Type B pancreatic cell (in vitro differentiated cells): ENCODE data around the gene NAT14. TPM values are rescaled to one million over a fixed set of nuclear protein-coding genes. Genes with fewer than 3 reads are reported as not detected.
A peak's percentile ranks its signal among the peaks of the same experiment; 100 is the strongest.

Source experiments
- DNase-seq: peaks from one replicate; pipeline ENCODE4 v3.0.0; 2021; ENCODE audit warnings: mixed read lengths; ENCODE audit not compliant: unreplicated experiment; ENCODE audit errors: extremely low spot score
- H3K27ac Mint-ChIP-seq: 2 replicates; pipeline ENCODE4 v1.8.0; 2021; ENCODE audit warnings: mild to moderate bottlenecking, mixed read lengths
- H3K27me3 Mint-ChIP-seq: 2 replicates; pipeline ENCODE4 v1.8.0; 2021; ENCODE audit warnings: mixed read lengths
- H3K36me3 Mint-ChIP-seq: 2 replicates; pipeline ENCODE4 v1.8.0; 2021; ENCODE audit warnings: mixed read lengths
- H3K4me1 Mint-ChIP-seq: one replicate; pipeline ENCODE4 v1.8.0; 2021; ENCODE audit warnings: mixed read lengths; ENCODE audit not compliant: unreplicated experiment
- H3K4me3 Mint-ChIP-seq: 2 replicates; pipeline ENCODE4 v1.8.0; 2021; ENCODE audit warnings: mild to moderate bottlenecking, mixed read lengths
- H3K9me3 Mint-ChIP-seq: 2 replicates; pipeline ENCODE4 v1.8.0; 2021; ENCODE audit warnings: mixed read lengths
- CTCF ChIP-seq: fragments of 200-600 bp; sonication (generic); conservative IDR thresholded peaks from 2 replicates; pipeline ENCODE4 v1.5.0; 2021; ENCODE audit warnings: antibody characterized with exemption, mild to moderate bottlenecking
- long read RNA-seq: library from polyadenylated mRNA; unstranded; transcript quantifications from one replicate; pipeline ENCODE4 v2.0.0, GENCODE V29; 2020
- total RNA-seq: library from RNA; stranded (reverse); gene quantifications from 2 replicates; pipeline ENCODE4 v1.2.1, GENCODE V29; 2021; ENCODE audit warnings: low replicate concordance

The NAT14 gene
- total RNA-seq, result 46.5 and 64.3 TPM in 2 replicates
- long read RNA-seq, partial matches to known transcripts, result 0 of 1 reads
- long read RNA-seq, other reads (novel, unspliced or antisense), result 1 of 1 reads

GRCh38 chr19:55484593-55485438 is at the start of gene NAT14:
Gene NAT14 (plus strand): TSS chr19:55485188. CDS start chr19:55485709, 521 bp downstream.
- Mint-ChIP-seq H3K4me1 (peaks cover 16% of the 10 kb centered on the region), H3K36me3 (no peaks in the 10 kb centered on the region), H3K27ac (peak within 1 kb of the TSS; percentile 86), H3K4me3 (peak within 1 kb of the TSS; percentile 87), H3K27me3 (no peaks in the 10 kb centered on the region), H3K9me3 (no peaks in the 10 kb centered on the region)
- DNase-seq, result peak; percentile 88
- no peak for TF ChIP-seq CTCF

- no peak for TF ChIP-seq CTCF
- Mint-ChIP-seq H3K36me3 (peaks cover 8% of the 10 kb centered on the region), H3K27me3 (peaks cover 45% of the 10 kb centered on the region), H3K27ac (no peak overlapping the region), H3K9me3 (no peaks in the 10 kb centered on the region), H3K4me1 (peaks cover 16% of the 10 kb centered on the region), H3K4me3 (no peak overlapping the region)
- DNase-seq, result no peak
Measured at GRCh38 chr19:55436847-55437246, 48.1 kb upstream of the NAT14 start.

GRCh38 chr19:55437410-55437809 is 47.6 kb upstream of the NAT14 start:
- Mint-ChIP-seq H3K4me3 (no peak overlapping the region), H3K9me3 (no peaks in the 10 kb centered on the region), H3K4me1 (peaks cover 16% of the 10 kb centered on the region), H3K27ac (no peak overlapping the region), H3K27me3 (peaks cover 49% of the 10 kb centered on the region), H3K36me3 (peaks cover 8% of the 10 kb centered on the region)
- no peak for DNase-seq
- TF ChIP-seq CTCF, result no peak

GRCh38 chr19:55439052-55439451 is 45.9 kb upstream of the NAT14 start:
- Mint-ChIP-seq H3K27me3 (peaks cover 65% of the 10 kb centered on the region), H3K4me3 (no peak overlapping the region), H3K9me3 (no peaks in the 10 kb centered on the region), H3K36me3 (peaks cover 8% of the 10 kb centered on the region), H3K4me1 (peaks cover 16% of the 10 kb centered on the region), H3K27ac (no peak overlapping the region)
- no peak for TF ChIP-seq CTCF
- DNase-seq, result no peak

GRCh38 chr19:55440411-55441105 is 44.4 kb upstream of the NAT14 start:
- no peak for DNase-seq
- no peak overlapping the region for H3K27ac Mint-ChIP-seq
- peaks cover 8% of the 10 kb centered on the region for H3K36me3 Mint-ChIP-seq
- H3K4me3 Mint-ChIP-seq, result peak overlapping the region; percentile 62
- H3K27me3 Mint-ChIP-seq, result peaks cover 80% of the 10 kb centered on the region
- H3K4me1 Mint-ChIP-seq, result peaks cover 16% of the 10 kb centered on the region
- TF ChIP-seq CTCF, result no peak
- H3K9me3 Mint-ChIP-seq, result no peaks in the 10 kb centered on the region
